Measurements from ENCODE around the gene ENO1. TPM values are rescaled to one million over a fixed set of nuclear protein-coding genes. Genes with fewer than 3 reads are reported as not detected.
A peak's percentile ranks its signal among the peaks of the same experiment; 100 is the strongest.
"Not testable (repeated sequence)": the region's sequence is repeated elsewhere in the genome, so short reads cannot be mapped to it uniquely, and the experiment has no call there.

ENO1 gene
- total RNA-seq, 1 donor: 1,401 TPM

DNA sequence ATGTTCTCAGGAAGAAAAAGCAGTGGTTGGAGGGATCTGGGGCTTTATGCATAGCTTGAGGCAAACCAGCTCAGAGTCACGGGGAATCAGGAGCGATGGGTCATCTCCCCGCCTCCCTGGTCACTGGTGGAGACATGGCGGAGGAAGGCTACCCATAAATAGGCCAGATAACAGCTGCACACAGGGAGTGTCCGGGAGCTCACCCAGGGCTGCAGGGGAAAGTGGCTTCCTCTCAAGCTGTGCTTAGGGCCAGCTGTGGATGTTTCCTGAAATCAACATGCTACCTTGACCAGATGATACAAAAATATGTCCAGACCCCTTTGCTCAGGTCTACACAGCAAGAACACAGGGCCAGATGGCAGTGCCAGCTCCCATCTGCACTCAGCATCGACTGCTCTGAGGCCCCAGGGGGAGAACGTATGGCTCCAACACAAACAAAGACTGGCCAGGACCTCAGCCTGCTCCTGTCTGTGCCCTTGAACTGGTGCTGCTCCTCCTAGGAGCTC, 33.9 kb downstream of the ENO1 start:
- peak; percentile 74 for DNase-seq (ENCODE audit: low read depth)
- TF ChIP-seq, protein P1, sequence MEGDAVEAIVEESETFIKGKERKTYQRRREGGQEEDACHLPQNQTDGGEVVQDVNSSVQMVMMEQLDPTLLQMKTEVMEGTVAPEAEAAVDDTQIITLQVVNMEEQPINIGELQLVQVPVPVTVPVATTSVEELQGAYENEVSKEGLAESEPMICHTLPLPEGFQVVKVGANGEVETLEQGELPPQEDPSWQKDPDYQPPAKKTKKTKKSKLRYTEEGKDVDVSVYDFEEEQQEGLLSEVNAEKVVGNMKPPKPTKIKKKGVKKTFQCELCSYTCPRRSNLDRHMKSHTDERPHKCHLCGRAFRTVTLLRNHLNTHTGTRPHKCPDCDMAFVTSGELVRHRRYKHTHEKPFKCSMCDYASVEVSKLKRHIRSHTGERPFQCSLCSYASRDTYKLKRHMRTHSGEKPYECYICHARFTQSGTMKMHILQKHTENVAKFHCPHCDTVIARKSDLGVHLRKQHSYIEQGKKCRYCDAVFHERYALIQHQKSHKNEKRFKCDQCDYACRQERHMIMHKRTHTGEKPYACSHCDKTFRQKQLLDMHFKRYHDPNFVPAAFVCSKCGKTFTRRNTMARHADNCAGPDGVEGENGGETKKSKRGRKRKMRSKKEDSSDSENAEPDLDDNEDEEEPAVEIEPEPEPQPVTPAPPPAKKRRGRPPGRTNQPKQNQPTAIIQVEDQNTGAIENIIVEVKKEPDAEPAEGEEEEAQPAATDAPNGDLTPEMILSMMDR (IDR thresholded peaks at IDR 0.05; ENCODE audit: insufficient read depth, low read depth, low read length): no peak
- no peak overlapping the region for H3K4me3 ChIP-seq (ENCODE audit: low read depth, low read length)

DNA sequence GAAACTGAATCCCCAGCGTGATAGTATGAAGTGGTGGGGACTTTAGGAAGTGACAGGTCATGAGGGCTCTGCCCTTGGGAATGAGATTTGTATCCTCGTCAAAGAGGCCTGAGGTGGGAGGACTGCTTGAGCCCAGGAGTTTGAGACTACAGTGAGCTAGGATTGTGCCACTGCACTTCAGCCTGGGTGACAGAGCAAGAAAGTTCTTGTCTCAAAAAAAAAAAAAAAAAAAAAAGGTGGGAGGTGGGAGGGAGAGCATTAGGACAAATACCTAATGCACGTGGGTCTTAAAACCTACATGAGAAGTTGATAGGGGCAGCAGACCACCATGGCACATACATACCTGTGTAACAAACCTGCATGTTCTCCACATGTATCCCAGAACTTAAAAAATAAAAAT, 37.1 kb downstream of the ENO1 start:
- no peak overlapping the region for H3K4me3 ChIP-seq (ENCODE audit: low read depth, low read length)
- DNase-seq (ENCODE audit: low read depth): no peak
- TF ChIP-seq, protein P1 (IDR thresholded peaks at IDR 0.05; ENCODE audit: insufficient read depth, low read depth, low read length): no peak

DNA sequence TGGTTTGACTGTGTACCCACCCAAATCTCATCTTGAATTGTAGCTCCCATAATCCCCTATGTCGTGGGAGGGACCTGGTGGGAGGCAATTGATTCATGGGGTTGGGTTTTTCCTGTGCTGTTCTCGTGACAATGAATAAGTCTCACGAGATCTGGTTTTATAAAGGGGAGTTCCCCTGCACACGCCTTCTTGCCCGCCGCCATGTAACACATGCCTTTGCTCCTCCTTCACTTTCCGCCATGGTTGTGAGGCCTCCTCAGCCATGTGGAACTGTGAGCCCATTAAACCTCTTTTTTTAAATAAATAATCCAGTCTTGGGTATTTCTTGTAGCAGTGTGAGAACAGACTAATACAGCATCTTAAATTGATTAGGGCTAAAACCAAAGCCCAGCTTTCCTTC, 38.5 kb downstream of the ENO1 start:
- H3K4me3 ChIP-seq (ENCODE audit: low read depth, low read length): no peak overlapping the region
- DNase-seq (ENCODE audit: low read depth): no peak
- TF ChIP-seq, protein P1 (IDR thresholded peaks at IDR 0.05; ENCODE audit: insufficient read depth, low read depth, low read length): no peak

DNA sequence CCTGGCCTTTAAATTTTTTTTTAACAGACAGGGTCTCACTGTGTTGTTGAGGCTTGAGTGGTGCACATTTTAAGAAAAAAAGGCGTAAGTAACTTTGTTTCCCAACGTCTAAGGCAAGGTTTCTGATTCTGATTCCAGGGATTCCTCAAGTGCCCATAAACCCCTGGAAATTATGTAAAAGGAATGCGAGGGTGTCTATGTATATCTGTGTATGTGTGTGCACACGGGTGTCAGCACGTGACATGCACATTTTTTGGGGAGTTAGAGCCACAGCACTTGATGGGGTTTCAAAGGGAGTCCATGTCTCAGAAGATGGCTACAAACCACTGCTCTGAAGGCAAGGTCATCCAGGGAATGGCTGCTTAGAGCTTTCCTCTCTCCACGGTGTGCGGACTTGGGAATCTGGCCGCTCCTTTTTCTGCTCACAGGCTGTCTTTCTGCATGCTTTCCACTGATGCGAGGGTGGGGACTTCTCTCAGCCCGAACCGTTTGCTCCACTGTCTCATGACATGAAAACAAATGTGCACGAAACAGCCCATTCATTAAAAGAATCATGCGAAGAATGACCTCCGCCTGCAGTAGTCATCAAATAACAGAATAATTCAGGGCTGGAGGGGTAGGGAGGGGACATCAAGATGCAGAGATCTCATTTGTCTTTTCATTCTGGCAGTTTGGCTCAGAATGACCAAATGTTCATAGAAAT, 42.4 kb downstream of the ENO1 start:
- no peak overlapping the region for H3K4me3 ChIP-seq (ENCODE audit: low read depth, low read length)
- no peak for DNase-seq (ENCODE audit: low read depth)
- TF ChIP-seq, protein P1 (IDR thresholded peaks at IDR 0.05; ENCODE audit: insufficient read depth, low read depth, low read length): no peak

DNA sequence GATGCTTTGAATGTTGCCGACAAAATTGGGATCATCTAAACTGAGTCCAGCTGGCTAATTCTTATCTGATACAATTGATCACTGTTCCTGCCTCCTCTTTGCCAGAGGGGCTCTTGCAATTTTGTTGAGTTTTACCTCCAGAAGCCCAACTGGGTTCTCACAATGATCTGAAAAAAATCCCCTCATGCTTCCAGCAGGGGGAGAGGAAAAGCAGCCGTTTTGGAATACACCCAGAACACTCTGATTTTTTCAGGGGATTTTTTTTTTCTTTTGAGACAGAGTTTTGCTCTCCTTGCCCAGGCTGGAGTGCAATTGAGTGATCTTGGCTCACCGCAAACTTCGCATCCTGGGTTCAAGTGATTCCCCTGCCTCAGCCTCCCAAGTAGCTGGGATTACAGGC, 47.1 kb downstream of the ENO1 start:
- no peak overlapping the region for H3K4me3 ChIP-seq (ENCODE audit: low read depth, low read length)
- DNase-seq (ENCODE audit: low read depth): peak; percentile 21
- TF ChIP-seq, protein P1 (IDR thresholded peaks at IDR 0.05; ENCODE audit: insufficient read depth, low read depth, low read length): peak; percentile 49

DNA sequence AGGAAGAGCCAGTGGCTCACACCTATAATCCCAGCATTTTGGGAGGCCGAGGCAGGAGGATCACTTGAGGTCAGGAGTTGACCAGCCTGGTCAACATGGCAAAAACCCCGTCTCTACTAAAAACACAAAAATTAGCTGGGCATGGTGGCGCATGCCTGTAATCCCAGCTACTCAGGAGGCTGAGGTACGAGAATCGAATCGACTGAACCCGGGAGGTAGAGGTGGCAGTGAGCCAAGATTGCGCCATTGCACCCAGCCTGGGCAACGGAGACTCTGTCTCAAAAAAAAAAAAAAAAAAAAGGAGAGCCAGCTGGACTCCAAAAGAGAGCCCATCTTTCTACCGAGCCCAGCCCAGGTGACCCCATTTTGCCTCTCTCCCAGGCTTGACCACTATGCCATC, 47.8 kb downstream of the ENO1 start:
- not testable (repeated sequence) for DNase-seq (ENCODE audit: low read depth); H3K4me3 ChIP-seq (ENCODE audit: low read depth, low read length)

DNA sequence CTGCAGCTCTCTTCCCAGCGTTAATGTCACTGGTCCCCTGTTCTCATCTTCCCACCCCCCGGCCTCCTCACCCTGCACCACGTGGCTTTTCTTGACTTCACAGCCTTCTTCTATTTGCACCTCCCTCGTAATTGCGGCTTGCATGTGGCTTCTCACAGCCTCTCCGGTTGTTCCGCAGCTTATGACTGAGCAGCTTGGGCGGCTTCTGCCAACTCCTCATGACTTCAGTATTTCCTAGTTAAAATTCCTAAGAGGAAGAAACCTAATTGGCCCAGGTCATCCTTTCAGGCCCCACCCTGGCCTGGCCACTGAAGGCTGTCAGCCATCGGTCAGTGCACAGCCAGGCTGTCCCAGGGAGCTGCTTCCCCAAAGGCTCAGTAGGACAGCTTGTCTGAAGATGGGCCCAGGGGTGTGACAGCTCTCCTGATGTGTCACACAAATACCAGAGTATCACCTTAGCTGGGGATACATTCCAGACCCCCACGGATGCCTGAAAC, 52.5 kb downstream of the ENO1 start:
- H3K4me3 ChIP-seq (ENCODE audit: low read depth, low read length): no peak overlapping the region
- TF ChIP-seq, protein P1 (IDR thresholded peaks at IDR 0.05; ENCODE audit: insufficient read depth, low read depth, low read length): no peak

More for the DNA sequence above, 52.5 kb downstream of the ENO1 start:
- DNase-seq (ENCODE audit: low read depth): peak; percentile 77
